Measurements from ENCODE around the gene GAB2. TPM values are rescaled to one million over a fixed set of nuclear protein-coding genes. Genes with fewer than 3 reads are reported as not detected.
A peak's percentile ranks its signal among the peaks of the same experiment; 100 is the strongest.

GAB2 gene
- polyA plus RNA-seq, 3 donors, result 2.8 to 39.4 (median 4.4) TPM

- DNase-seq, result no peak
- peaks cover 59% of the 10 kb centered on the region for H3K4me1 Mint-ChIP-seq
- peaks cover 22 to 31% of the 10 kb centered on the region in 2 donors for H3K36me3 Mint-ChIP-seq
- no peaks in the 10 kb centered on the region for H3K27me3 Mint-ChIP-seq (ENCODE audit: low read depth in 3 of 3)
- no peaks in the 10 kb centered on the region for H3K27me3 ChIP-seq (ENCODE audit: control insufficient read depth in 2 of 2, insufficient read depth in 2 of 2, low read length in 2 of 2)
- peaks cover 27 to 43% of the 10 kb centered on the region in 2 donors for H3K4me1 ChIP-seq (ENCODE audit: control insufficient read depth in 1 of 2, insufficient read depth in 2 of 2, low read length in 2 of 2)
- H3K9me3 ChIP-seq (replicated peaks in 1 of 2; ENCODE audit: control insufficient read depth in 1 of 2, insufficient read depth in 1 of 2, low read length in 2 of 2), result no peaks in the 10 kb centered on the region
- peaks cover 91% of the 10 kb centered on the region for H4K20me1 ChIP-seq (ENCODE audit: insufficient read depth, low read length)
- intact Hi-C loops (cut with micrococcal nuclease), result loop anchor here in 1 of 2 donors (5.0 kb wide), 1 partner anchor 62 kb away; no protein-coding TSS in a partner anchor
- H3K27ac ChIP-seq (ENCODE audit: low read depth in 1 of 2, low read length in 2 of 2), result no peak overlapping the region
- H3K79me2 ChIP-seq (ENCODE audit: insufficient read depth, low read length), result peaks cover 99% of the 10 kb centered on the region
- no peak overlapping the region for H3K4me3 ChIP-seq (replicated peaks in 1 of 3; ENCODE audit: low read depth in 2 of 3, low read length in 3 of 3)
- TF ChIP-seq CTCF (IDR thresholded peaks at IDR 0.05), result no peak
- H3K4me3 Mint-ChIP-seq, result no peak overlapping the region
- peak overlapping the region in 2 of 7 donors; percentile 19 to 50 for H3K27ac Mint-ChIP-seq
- no peak overlapping the region for H3K4me2 ChIP-seq (replicated peaks; ENCODE audit: extremely low read depth, low read length, poor library complexity, severe bottlenecking)
- H3K9me3 Mint-ChIP-seq, result peaks cover 0 to 4% (median 2%) of the 10 kb centered on the region in 7 donors
- H2AFZ ChIP-seq (ENCODE audit: insufficient read depth, low read depth, low read length, poor library complexity, severe bottlenecking), result no peak overlapping the region
- WGBS (ENCODE audit: insufficient coverage), result 100% methylated on average over 1 of the region's 2 CpGs
- no peaks in the 10 kb centered on the region for H3K36me3 ChIP-seq (replicated peaks in 1 of 2; ENCODE audit: control insufficient read depth in 1 of 2, insufficient read depth in 2 of 2, low read length in 2 of 2)
- H3K9ac ChIP-seq (ENCODE audit: insufficient read depth, low read length, poor library complexity, severe bottlenecking), result no peak overlapping the region
Observed at GRCh38 chr11:78340530-78340929, 77.1 kb downstream of the GAB2 start.

GRCh38 chr11:78339945-78340344 is 77.7 kb downstream of the GAB2 start:
- Histone ChIP-seq H3K79me2 (ENCODE audit: insufficient read depth, low read length) (peaks cover 99% of the 10 kb centered on the region), H3K4me2 (replicated peaks; ENCODE audit: extremely low read depth, low read length, poor library complexity, severe bottlenecking) (no peak overlapping the region), H3K36me3 (replicated peaks in 1 of 2; ENCODE audit: control insufficient read depth in 1 of 2, insufficient read depth in 2 of 2, low read length in 2 of 2) (no peaks in the 10 kb centered on the region), H3K9ac (ENCODE audit: insufficient read depth, low read length, poor library complexity, severe bottlenecking) (no peak overlapping the region), H3K27ac (ENCODE audit: low read depth in 1 of 2, low read length in 2 of 2) (no peak overlapping the region), H3K9me3 (replicated peaks in 1 of 2; ENCODE audit: control insufficient read depth in 1 of 2, insufficient read depth in 1 of 2, low read length in 2 of 2) (no peaks in the 10 kb centered on the region), H2AFZ (ENCODE audit: insufficient read depth, low read depth, low read length, poor library complexity, severe bottlenecking) (no peak overlapping the region), H3K27me3 (ENCODE audit: control insufficient read depth in 2 of 2, insufficient read depth in 2 of 2, low read length in 2 of 2) (no peaks in the 10 kb centered on the region), H3K4me3 (replicated peaks in 1 of 3; ENCODE audit: low read depth in 2 of 3, low read length in 3 of 3) (no peak overlapping the region), H3K4me1 (ENCODE audit: control insufficient read depth in 1 of 2, insufficient read depth in 2 of 2, low read length in 2 of 2) (peaks cover 27 to 43% of the 10 kb centered on the region in 2 donors), H4K20me1 (ENCODE audit: insufficient read depth, low read length) (peaks cover 92% of the 10 kb centered on the region)
- DNase-seq, result no peak
- Mint-ChIP-seq H3K9me3 (peaks cover 0 to 4% (median 2%) of the 10 kb centered on the region in 7 donors), H3K4me1 (peaks cover 62% of the 10 kb centered on the region), H3K27ac (peak overlapping the region in 1 of 7 donors; percentile 30), H3K36me3 (peaks cover 23 to 37% of the 10 kb centered on the region in 2 donors), H3K27me3 (ENCODE audit: low read depth in 3 of 3) (no peaks in the 10 kb centered on the region), H3K4me3 (no peak overlapping the region)
- WGBS (ENCODE audit: insufficient coverage), result 100% methylated on average over 1 of the region's 3 CpGs
- no peak for TF ChIP-seq CTCF (IDR thresholded peaks at IDR 0.05)
- intact Hi-C loops (cut with micrococcal nuclease), result loop anchor here in 1 of 2 donors (5.0 kb wide), 1 partner anchor 62 kb away; no protein-coding TSS in a partner anchor

Measured in CD14-positive monocyte (primary cell).